ENCODE data around the gene GRIA4.

DNA sequence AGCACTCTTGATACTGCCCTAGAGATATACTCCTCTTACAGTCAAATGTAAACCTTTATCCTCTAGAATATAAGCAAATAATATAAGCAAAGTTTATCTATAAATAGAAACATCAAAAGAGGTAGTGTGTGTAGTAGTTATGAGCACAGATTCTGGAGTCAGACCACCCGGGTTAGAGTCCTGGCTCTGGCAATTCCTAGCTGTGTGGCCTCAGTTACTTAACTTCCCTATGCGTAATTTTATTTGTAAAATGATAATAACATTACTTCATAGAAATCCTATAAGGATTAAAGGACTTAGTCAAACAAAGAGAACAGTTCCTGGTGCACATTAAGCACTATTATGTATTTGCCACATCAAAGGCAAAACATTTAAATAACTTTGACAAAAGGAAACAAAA is 405.2 kb downstream of the GRIA4 start:
- TF ChIP-seq, protein P1, sequence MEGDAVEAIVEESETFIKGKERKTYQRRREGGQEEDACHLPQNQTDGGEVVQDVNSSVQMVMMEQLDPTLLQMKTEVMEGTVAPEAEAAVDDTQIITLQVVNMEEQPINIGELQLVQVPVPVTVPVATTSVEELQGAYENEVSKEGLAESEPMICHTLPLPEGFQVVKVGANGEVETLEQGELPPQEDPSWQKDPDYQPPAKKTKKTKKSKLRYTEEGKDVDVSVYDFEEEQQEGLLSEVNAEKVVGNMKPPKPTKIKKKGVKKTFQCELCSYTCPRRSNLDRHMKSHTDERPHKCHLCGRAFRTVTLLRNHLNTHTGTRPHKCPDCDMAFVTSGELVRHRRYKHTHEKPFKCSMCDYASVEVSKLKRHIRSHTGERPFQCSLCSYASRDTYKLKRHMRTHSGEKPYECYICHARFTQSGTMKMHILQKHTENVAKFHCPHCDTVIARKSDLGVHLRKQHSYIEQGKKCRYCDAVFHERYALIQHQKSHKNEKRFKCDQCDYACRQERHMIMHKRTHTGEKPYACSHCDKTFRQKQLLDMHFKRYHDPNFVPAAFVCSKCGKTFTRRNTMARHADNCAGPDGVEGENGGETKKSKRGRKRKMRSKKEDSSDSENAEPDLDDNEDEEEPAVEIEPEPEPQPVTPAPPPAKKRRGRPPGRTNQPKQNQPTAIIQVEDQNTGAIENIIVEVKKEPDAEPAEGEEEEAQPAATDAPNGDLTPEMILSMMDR (IDR thresholded peaks at IDR 0.05): no peak
- no peak for TF ChIP-seq POLR2A (IDR thresholded peaks at IDR 0.05)

Data from heart left ventricle (tissue), 13 donors.